Lung microvascular endothelial cell (primary cell): Measurements from ENCODE around the gene FAIM2. TPM values are rescaled to one million over a fixed set of nuclear protein-coding genes. Genes with fewer than 3 reads are reported as not detected.
A peak's percentile ranks its signal among the peaks of the same experiment; 100 is the strongest.
"Not testable (repeated sequence)": the region's sequence is repeated elsewhere in the genome, so short reads cannot be mapped to it uniquely, and the experiment has no call there.

Source experiments
- DNase-seq, 2 donors: peaks; one replicate each; pipeline versions ENCODE4 v3.0.0 to v3.0.0-alpha.2; 2010; ENCODE audit warnings: low read depth in 2 of 2
- total RNA-seq: library from RNA; depleted of rRNA; stranded (reverse); fragments of >200 nt; gene quantifications from 2 replicates; pipeline ENCODE4 v1.2.1, GENCODE V29; 2014

The FAIM2 gene
- total RNA-seq, 1 donor from 2014 or later = not detected

- DNase-seq = no peak
Measured at GRCh38 chr12:49880756-49881414, 22.8 kb downstream of the FAIM2 start.

GRCh38 chr12:49879065-49879464 lies 24.6 kb downstream of the FAIM2 start:
- DNase-seq = not testable (repeated sequence)

DNA sequence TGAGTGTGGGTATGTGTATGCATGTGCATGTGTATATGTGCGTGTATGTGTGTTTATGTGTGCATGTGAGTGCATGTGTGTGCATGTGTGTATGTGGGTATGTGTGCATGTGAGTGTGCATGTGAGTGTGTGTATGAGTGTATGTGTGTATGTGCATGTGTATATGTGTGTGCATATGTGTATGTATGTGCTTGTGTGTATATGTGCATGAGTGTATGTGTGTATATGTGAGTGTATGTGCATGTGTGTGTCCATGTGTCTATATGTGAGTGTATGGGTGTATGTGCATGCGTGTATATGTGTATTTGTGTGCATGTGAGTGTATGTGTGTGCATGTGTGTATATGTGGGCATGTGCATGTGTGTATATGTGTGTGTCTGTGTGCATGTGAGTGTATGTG lies 25.7 kb downstream of the FAIM2 start:
- DNase-seq = no peak

DNA sequence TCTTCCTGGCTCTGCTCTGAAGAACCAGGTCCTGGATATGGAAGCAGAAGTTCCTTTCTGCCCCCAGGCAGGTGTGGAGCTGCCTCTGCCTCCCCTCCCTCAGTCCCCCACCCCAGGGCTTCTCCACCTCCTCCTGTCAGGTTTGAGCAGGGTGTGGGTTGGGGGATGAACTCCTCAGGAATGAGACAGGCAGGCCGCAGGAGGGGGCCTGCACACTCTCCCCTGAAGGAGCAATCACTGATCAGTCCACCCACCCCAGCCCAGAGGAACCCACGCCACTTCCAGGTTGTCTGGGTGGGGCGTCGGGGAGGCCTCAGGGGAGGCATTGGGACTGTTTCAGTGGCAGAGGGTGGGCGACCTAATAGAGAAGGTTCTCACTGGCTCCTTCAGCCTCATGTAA lies 26.6 kb downstream of the FAIM2 start:
- no peak for DNase-seq

DNA sequence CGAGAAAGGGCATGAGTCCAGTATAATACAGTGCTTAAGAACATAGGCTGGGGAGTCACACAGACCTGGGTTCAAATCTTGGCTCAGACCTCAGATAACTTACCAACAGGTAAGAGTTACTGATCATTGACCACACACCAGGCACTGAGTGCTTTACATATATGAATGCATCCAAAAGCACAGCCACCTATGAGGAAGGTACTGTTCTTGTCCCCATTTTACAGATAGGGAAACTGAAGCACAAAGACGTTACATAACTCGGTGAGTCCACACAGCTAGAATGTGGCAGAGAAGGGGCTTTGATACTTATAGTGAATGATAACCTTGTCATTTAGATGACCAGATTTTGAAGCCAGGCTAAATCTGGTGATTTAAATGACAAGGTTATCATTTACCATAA lies 27.6 kb downstream of the FAIM2 start:
- no peak for DNase-seq

DNA sequence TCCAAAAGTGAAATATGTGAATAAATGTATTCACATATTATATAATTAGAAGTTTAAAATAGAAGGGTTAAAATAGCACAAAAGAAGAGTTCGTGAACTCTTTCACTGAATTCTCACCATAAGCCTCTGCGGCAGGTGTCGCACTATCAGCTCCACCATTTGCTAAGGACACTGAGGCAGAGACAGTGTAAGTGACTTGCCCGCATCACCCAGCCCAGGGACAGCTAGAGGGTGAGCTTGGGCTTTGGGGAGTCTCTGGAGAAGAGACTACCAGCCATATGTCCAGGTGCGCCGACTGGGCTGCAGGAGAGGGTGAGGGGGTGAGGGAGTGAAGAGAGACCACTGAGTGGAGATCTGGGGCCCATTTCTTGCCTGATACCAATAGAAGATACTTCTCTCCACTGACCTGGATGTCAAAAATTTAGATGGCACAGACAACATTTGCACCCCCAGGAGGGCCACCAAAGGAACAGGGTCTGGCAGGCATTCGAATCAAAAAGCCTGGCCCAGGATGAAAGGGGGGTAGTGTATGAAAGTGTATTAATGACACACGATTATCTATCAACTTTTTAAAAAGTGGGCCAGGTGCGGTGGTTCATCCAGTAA lies 28.5 kb downstream of the FAIM2 start:
- no peak for DNase-seq

DNA sequence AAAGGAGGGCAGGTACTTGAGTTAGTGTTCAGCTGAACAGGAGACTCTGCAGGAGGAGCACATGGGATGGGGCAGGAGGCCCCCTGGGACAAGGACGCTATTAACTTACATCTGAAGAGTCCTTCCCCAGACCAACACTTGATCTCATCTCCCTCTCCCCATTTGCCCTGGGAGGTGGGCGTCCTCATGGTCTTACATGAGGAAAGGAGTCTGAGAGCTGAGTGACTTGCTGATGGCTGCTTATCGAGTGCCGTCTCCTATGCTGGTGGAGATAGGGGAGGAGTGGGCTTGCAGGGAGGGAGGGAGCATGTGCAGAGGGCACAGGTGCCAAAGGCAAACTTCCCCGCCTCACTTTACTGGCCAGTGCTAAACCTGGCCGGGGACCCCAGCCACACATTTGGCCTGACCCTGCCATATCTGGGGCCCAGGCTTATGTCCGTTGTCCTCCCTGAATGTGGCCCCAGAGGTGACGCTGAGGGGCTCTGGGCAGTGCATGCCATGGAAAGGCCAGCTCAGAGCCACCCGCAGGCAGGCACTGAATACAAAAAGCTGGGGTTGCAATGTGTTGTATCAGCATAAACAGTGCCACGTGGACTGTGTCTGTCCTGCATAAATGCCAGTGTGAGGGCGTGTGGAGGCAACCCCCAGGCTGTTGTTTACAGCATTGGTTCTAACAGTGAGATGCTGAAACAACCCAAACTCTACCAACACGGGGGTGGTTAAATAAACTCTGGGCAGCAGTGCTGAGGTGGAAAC lies 29.4 kb downstream of the FAIM2 start:
- no peak for DNase-seq

GRCh38 chr12:49873361-49873934 lies 30.3 kb downstream of the FAIM2 start:
- DNase-seq = no peak

GRCh38 chr12:49872781-49873181 lies 30.9 kb downstream of the FAIM2 start:
- no peak for DNase-seq

DNA sequence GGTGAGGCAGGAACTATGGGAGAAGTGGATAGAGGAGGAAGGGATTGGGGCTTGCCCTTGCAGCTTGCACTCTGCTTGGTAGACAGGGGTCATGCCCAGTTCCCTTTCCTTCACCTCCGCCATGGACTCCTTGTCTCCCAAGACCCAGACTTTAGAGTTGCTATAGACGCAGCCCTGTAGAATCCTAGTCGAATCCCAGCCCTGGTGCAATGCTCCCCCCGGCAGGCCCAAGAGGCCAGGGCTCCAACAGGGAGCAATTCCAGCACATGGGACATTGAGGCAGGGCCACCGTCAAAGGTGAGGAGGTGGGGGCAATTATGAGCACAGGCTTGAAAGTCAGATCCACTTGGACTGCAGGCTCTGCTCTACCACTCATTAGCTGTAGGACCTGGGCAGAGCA lies 31.3 kb downstream of the FAIM2 start:
- DNase-seq = no peak

GRCh38 chr12:49871811-49872251 lies 31.9 kb downstream of the FAIM2 start:
- not testable (repeated sequence) for DNase-seq

DNA sequence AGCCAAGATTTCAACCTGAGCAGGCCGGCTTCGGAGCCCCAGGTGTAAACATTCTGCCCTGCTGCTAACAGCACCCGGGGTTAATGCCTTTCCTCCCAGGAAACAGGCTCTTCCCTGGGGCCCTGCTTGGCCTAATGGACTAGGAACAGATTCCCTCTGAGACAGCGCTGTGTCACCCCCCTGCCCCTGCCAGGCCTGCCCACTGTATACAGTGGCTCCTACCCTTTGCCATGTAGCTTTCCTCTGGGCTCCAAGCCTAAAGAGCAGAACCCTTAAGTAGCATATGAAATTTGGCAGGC lies 32.5 kb downstream of the FAIM2 start:
- DNase-seq = no peak

DNA sequence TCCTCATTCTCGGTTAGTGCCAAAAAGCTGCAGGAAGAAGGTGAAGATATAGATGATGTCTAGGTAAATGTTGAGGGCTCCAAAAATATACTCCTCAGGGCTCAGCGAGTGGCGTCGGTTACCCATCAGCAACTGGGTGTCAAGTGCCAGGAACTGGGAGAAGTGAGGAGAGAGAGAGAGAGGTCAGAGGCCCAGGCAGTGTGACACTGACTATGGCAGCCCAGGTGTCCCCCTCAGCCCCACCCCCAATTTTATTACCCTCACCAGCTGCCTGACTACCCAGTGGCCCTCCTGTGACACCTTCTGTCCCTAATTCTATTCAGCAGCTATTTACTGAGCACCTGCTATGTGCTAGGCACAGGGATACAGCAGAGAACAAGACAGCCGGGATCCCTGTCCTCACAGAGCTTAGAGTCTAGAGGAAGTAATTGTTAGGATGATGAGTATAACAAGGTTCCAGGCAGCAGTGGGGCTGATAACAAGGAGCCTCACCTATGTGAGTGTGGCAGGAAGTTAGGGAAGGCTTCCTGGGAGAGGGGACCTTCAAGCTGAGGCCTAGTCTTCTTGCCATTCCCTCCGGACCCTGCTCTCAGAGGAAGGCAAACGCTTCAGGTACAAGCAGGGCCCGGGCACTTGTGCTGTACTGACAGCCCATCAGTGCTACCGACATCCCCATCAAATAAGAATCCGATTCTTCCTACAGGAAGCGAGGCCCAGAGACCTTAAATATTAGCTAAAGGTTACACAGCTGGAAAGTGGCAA lies 33.0 kb downstream of the FAIM2 start:
- no peak for DNase-seq

DNA sequence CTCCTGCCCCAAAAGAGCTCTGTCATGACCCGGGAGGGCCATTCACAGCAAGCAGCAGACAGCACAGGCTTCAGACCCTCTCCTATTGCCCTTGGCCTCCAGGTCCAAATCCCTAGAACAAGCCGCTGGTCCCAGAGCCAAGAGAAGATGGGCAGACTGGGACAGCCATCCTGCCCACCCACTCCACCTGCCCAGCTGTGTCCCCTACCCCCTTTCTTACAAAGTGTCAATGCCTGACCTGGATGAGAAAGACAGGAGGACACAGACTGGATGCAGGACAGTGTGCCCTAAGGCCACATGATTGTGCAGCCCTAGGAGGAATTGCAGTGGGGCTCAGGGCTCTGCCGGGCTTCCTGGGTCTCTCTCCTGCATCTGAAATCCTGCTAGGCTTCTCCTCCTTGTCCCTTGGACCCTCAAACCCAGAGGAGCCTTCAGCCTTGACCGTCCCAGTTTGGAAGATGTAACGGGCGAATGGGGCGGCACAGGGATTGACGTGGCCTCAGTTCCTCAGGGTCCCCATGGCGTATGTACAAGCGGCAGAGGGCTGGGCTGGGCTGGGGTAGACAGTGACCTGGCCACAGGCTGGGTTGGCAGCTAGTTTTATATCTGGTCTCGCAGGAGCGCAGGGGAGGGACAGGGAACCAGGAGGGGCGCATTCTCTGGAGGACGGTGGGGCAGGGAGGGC lies 33.7 kb downstream of the FAIM2 start:
- no peak for DNase-seq

DNA sequence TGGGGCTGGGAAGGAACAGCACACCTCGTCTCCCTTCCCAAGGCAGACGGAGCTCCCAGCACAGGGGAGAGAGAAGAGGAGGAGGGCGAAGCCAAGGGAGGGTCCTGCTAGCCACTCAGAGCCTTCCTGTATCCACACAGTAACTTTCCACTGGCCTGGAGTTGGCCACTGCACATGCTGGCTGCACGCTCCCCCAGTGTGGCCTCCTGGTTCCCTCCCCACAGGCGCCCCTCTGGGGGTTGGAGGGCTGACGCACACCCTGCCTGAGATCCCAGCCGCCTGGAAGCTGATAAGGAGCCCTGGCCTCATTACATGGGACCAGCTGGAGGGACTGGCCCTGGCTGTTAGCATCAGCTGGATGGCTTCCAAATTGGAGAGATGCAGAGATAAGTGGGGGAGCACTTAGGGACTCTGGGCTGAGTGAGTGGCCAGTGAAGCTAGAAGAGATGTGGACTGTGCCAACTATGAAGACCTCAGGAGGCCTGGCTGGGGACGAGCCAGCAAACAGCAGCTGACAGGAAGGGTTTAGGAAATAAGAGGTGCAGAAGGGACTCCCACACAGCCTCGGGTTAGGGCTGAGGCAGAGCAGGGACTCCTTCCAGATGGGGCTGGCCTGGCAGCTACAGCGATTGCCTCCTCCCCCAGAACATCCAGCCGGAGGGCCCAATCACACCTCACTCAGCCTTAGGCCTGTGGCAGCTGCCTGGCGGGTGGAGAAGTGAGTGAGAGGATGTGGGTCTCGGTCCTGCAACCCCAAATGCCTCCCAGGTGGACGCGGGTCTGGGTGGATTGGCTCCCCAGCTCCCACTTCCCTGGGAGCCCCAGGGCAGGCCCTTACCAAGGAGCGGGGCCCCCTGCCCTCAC lies 34.5 kb downstream of the FAIM2 start:
- peak; percentile 84 to 98 for DNase-seq

- DNase-seq = no peak
Measured at GRCh38 chr12:49868449-49868848, 35.3 kb downstream of the FAIM2 start.

- no peak for DNase-seq
Measured at GRCh38 chr12:49867570-49868341, 35.9 kb downstream of the FAIM2 start.

GRCh38 chr12:49866859-49867569 lies 36.7 kb downstream of the FAIM2 start:
- DNase-seq = peak; percentile 59 to 69

DNA sequence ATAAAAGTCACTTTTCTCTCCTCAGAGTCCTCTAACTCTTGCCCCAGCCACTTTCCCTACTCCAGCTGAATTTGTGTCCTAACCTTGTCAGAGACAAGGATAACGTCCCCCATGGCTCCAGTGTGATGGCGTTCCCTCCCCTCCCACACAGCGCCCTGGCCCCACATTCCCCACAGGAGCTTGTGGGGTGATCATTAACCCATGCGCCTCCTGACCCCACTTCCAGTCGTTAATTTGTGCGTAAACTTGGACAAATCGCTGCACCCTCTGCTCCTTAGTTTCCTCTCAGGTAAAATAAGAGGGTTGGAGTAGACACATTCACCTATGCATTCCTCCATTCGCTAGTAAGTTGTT lies 37.9 kb downstream of the FAIM2 start:
- DNase-seq = no peak
